ENCODE measurements around the gene CADM2. TPM values are rescaled to one million over a fixed set of nuclear protein-coding genes. Genes with fewer than 3 reads are reported as not detected.

Gene CADM2
- total and polyA plus RNA-seq, 2 experiments from 2014 or later: 0.15 to 0.40 TPM

DNA sequence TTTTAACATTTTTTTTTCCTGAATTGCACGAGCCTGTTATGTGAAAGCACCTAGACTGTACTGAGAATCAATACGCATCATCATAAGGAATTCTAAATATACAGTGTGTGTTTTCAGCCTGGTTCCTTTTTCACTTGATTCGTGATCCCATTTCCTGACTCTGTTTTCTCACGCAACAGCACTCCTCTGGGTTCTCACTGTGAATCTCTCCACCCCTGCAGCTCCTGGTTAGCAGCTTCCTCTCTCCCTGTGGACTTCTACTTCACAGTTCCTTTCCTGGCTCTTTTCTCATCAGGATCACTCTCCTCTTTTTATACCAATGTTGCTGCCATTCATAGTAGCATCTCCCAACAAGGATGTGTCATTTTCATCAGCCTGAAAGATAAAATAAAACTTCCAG is 297.2 kb downstream of the CADM2 start:
- DNase-seq (ENCODE audit: low read depth in 1 of 2, low spot score in 1 of 2): no peak

DNA sequence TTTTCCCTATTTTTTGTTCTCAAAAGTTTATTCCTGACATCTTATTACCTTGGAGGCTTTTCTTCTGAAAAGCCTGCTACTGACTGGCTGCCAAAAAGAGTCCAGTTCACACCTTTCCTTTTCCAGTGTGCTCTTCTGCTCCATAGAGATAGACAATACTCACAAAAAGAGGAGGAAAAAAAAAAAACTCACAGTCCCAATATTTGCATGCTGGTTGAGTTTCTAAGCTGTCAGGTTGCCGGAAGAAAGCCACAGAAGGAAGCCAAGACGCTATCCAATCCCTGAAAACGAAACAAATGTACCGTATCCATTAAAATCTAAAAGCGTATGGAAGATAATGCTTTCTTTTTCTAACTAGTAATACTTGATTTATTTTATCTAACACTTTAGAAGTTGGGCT is 299.5 kb downstream of the CADM2 start:
- TF ChIP-seq, protein P1, sequence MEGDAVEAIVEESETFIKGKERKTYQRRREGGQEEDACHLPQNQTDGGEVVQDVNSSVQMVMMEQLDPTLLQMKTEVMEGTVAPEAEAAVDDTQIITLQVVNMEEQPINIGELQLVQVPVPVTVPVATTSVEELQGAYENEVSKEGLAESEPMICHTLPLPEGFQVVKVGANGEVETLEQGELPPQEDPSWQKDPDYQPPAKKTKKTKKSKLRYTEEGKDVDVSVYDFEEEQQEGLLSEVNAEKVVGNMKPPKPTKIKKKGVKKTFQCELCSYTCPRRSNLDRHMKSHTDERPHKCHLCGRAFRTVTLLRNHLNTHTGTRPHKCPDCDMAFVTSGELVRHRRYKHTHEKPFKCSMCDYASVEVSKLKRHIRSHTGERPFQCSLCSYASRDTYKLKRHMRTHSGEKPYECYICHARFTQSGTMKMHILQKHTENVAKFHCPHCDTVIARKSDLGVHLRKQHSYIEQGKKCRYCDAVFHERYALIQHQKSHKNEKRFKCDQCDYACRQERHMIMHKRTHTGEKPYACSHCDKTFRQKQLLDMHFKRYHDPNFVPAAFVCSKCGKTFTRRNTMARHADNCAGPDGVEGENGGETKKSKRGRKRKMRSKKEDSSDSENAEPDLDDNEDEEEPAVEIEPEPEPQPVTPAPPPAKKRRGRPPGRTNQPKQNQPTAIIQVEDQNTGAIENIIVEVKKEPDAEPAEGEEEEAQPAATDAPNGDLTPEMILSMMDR (IDR thresholded peaks at IDR 0.05; ENCODE audit: low read depth, low read length): no peak
- DNase-seq (ENCODE audit: low read depth in 1 of 2, low spot score in 1 of 2): no peak
- Histone ChIP-seq H3K36me3 (no peaks in the 10 kb centered on the region), H3K9me3 (ENCODE audit: low read depth) (no peaks in the 10 kb centered on the region), H3K27me3 (no peaks in the 10 kb centered on the region), H3K27ac (no peak overlapping the region), H3K4me3 (no peak overlapping the region), H3K4me1 (ENCODE audit: low read depth) (no peaks in the 10 kb centered on the region)

More for the DNA sequence above, 297.2 kb downstream of the CADM2 start:
- Histone ChIP-seq H3K4me1 (ENCODE audit: low read depth) (no peaks in the 10 kb centered on the region), H3K27me3 (no peaks in the 10 kb centered on the region), H3K9me3 (ENCODE audit: low read depth) (no peaks in the 10 kb centered on the region), H3K36me3 (no peaks in the 10 kb centered on the region), H3K4me3 (no peak overlapping the region), H3K27ac (no peak overlapping the region)
- TF ChIP-seq, protein P1 (IDR thresholded peaks at IDR 0.05; ENCODE audit: low read depth, low read length): no peak

DNA sequence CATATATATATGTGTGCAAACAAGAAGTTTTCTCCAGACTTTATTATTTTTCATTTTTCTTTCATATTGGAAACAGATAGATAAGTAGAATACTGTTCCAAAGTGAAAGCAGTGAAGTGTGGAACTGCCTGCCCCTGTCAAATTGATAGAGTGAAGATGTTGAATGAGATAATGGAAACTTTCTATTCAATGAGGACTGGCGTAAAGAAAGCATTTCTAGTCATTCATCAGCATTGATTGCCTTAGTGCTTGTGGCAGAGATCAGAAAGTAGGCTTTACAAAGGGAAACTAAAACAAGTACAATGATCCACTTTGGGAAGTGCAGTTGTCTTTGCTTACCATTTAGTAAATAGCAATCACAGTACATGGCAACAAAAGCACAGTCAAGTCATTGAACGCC is 300.0 kb downstream of the CADM2 start:
- DNase-seq (ENCODE audit: low read depth in 1 of 2, low spot score in 1 of 2): no peak
- H3K4me1 ChIP-seq (ENCODE audit: low read depth): no peaks in the 10 kb centered on the region
- H3K27me3 ChIP-seq: no peaks in the 10 kb centered on the region
- H3K4me3 ChIP-seq: no peak overlapping the region
- no peaks in the 10 kb centered on the region for H3K9me3 ChIP-seq (ENCODE audit: low read depth)
- H3K36me3 ChIP-seq: no peaks in the 10 kb centered on the region
- TF ChIP-seq, protein P1 (IDR thresholded peaks at IDR 0.05; ENCODE audit: low read depth, low read length): no peak
- H3K27ac ChIP-seq: no peak overlapping the region

DNA sequence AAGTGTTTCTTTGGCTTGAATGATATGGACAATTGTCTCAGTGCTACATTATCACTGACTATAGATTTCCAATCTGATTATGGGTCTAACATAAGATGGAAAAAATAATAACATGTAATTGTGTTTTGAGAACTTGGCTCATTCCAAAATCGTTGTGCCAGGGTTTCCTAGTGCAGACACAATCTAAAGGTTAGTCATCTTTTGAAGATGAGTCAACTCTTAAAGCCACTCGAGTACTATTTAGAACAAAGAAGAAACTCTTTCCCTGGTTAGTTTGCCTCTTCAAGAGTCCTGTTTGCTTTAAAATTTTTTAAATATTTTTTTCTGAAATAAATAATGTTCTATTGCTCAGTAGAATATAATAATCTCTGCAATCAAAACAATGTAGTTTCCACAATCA is 301.0 kb downstream of the CADM2 start:
- H3K9me3 ChIP-seq (ENCODE audit: low read depth): no peaks in the 10 kb centered on the region
- no peak overlapping the region for H3K27ac ChIP-seq
- no peaks in the 10 kb centered on the region for H3K36me3 ChIP-seq
- no peak overlapping the region for H3K4me3 ChIP-seq
- H3K27me3 ChIP-seq: no peaks in the 10 kb centered on the region
- TF ChIP-seq, protein P1 (IDR thresholded peaks at IDR 0.05; ENCODE audit: low read depth, low read length): no peak
- no peaks in the 10 kb centered on the region for H3K4me1 ChIP-seq (ENCODE audit: low read depth)
- no peak for DNase-seq (ENCODE audit: low read depth in 1 of 2, low spot score in 1 of 2)

DNA sequence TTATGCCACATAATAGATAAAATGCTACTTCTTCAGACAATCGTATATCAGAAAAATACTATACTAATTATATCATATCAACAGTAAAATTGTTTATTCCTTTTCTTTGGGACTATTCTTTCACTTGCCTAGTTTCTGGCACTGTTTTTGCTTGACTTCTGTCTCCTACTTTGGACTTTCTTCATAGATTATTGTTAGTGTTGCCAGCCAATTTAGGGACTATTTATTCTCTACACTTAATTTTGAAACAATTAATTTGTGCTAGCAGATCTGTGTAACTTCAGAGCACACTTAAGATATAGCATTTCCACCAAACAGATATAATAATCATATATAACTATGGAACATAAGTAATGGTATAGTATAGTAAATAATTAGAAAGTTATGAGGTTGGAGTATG is 305.6 kb downstream of the CADM2 start:
- no peaks in the 10 kb centered on the region for H3K9me3 ChIP-seq (ENCODE audit: low read depth)
- H3K4me3 ChIP-seq: no peak overlapping the region
- TF ChIP-seq, protein P1 (IDR thresholded peaks at IDR 0.05; ENCODE audit: low read depth, low read length): no peak
- DNase-seq (ENCODE audit: low read depth in 1 of 2, low spot score in 1 of 2): no peak
- H3K27ac ChIP-seq: no peak overlapping the region
- H3K36me3 ChIP-seq: no peaks in the 10 kb centered on the region
- no peaks in the 10 kb centered on the region for H3K4me1 ChIP-seq (ENCODE audit: low read depth)
- no peaks in the 10 kb centered on the region for H3K27me3 ChIP-seq

DNA sequence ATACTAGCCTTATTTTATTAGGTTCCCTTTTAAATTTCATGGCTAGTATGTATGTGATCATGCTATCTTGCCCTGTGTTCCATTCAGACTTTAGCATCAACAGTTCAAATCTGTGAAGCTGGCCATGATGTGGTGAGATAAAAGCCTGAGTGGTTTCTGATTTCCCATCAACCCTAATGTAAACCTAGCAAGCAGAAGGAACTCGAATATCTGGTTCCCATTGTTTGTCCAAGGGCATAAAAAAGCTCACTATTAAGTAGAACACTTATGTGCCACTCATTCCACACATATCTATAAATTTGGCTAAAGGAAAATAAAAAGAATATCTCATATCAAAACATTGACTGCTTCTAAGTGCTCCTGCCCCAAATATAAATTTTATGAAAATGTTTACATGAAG is 311.7 kb downstream of the CADM2 start:
- no peaks in the 10 kb centered on the region for H3K27me3 ChIP-seq
- TF ChIP-seq, protein P1 (IDR thresholded peaks at IDR 0.05; ENCODE audit: low read depth, low read length): no peak
- no peak overlapping the region for H3K27ac ChIP-seq
- H3K9me3 ChIP-seq (ENCODE audit: low read depth): no peaks in the 10 kb centered on the region
- H3K36me3 ChIP-seq: no peaks in the 10 kb centered on the region
- DNase-seq (ENCODE audit: low read depth in 1 of 2, low spot score in 1 of 2): no peak
- no peak overlapping the region for H3K4me3 ChIP-seq
- H3K4me1 ChIP-seq (ENCODE audit: low read depth): no peaks in the 10 kb centered on the region
